Measurements from ENCODE around the gene LRRC25.

DNA sequence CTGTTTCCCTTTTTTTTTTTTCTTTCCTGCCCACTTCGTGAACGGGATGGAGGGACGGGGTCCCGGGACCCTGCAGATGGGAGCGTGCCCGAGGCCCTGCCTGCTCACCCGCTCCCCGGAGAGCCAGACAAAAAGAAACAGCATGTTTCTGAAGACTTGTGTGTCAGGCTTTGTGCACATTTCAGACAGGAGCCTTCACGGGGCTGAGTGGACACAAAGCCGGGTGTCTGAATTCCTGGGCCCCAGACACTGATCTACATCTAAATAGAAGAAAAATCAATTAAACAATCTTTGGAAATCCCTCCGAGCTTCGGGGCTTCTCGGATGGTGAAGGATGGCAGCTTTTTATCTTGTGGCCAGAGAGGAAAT, 52.9 kb downstream of the LRRC25 start:
- TF ChIP-seq, protein P1, sequence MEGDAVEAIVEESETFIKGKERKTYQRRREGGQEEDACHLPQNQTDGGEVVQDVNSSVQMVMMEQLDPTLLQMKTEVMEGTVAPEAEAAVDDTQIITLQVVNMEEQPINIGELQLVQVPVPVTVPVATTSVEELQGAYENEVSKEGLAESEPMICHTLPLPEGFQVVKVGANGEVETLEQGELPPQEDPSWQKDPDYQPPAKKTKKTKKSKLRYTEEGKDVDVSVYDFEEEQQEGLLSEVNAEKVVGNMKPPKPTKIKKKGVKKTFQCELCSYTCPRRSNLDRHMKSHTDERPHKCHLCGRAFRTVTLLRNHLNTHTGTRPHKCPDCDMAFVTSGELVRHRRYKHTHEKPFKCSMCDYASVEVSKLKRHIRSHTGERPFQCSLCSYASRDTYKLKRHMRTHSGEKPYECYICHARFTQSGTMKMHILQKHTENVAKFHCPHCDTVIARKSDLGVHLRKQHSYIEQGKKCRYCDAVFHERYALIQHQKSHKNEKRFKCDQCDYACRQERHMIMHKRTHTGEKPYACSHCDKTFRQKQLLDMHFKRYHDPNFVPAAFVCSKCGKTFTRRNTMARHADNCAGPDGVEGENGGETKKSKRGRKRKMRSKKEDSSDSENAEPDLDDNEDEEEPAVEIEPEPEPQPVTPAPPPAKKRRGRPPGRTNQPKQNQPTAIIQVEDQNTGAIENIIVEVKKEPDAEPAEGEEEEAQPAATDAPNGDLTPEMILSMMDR (conservative IDR thresholded peaks at IDR 0.05; ENCODE audit: low read length) = no peak
- no peak for TF ChIP-seq EZH2phosphoT487 (IDR thresholded peaks at IDR 0.05; ENCODE audit: borderline replicate concordance, low read depth, low read length)

Measured in OCI-LY7 (cell line).